Activated CD4-positive, alpha-beta T cell treated with anti-CD3 and anti-CD28 coated beads, Interleukin-2, amount 10 ng/mL, durations not matched to agents 7 days and 5 days (primary cell): ENCODE results near the gene NELL1. TPM values are rescaled to one million over a fixed set of nuclear protein-coding genes. Genes with fewer than 3 reads are reported as not detected.

Experiments used
- CTCF ChIA-PET: fragments of 350-600 bp; sonication (Branson Sonifier 250); formaldehyde crosslinking; loops from one replicate; lab custom pipeline; 2021; ENCODE audit warnings: antibody characterized with exemption; lab: Charles Lee
- POLR2A ChIA-PET: fragments of 350-600 bp; sonication (Branson Sonifier 250); formaldehyde crosslinking; loops from one replicate; lab custom pipeline; 2021; ENCODE audit warnings: antibody characterized with exemption; lab: Charles Lee
- DNase-seq: peaks from one replicate; pipeline ENCODE4 v3.0.0-alpha.2; 2020
- H3K27ac Mint-ChIP-seq: one replicate; pipeline ENCODE4 v1.8.0; 2021; ENCODE audit warnings: mild to moderate bottlenecking, moderate library complexity, mixed read lengths
- H3K27me3 Mint-ChIP-seq: one replicate; pipeline ENCODE4 v1.8.0; 2021; ENCODE audit warnings: mixed read lengths
- H3K36me3 Mint-ChIP-seq: one replicate; pipeline ENCODE4 v1.8.0; 2021; ENCODE audit warnings: low read depth, mixed read lengths
- H3K4me1 Mint-ChIP-seq: one replicate; pipeline ENCODE4 v1.8.0; 2021; ENCODE audit warnings: mixed read lengths
- H3K4me3 Mint-ChIP-seq: one replicate; pipeline ENCODE4 v1.8.0; 2021; ENCODE audit warnings: mild to moderate bottlenecking, moderate library complexity, mixed read lengths
- H3K9me3 Mint-ChIP-seq: one replicate; pipeline ENCODE4 v1.8.0; 2021; ENCODE audit warnings: mixed read lengths
- total RNA-seq, 2 experiments: library from RNA; stranded (reverse); gene quantifications; one replicate each; pipeline ENCODE4 v1.2.3, GENCODE V29; 2021

NELL1 gene
- total RNA-seq, 2 experiments from 2014 or later, result not detected

GRCh38 chr11:20912922-20913512, 243.6 kb downstream of the NELL1 start:
- Mint-ChIP-seq H3K27me3 (no peaks in the 10 kb centered on the region), H3K9me3 (peaks cover 2% of the 10 kb centered on the region), H3K36me3 (no peaks in the 10 kb centered on the region), H3K4me3 (no peak overlapping the region), H3K4me1 (no peaks in the 10 kb centered on the region), H3K27ac (no peak overlapping the region)
- no peak for DNase-seq
- ChIA-PET CTCF (no interaction called here), POLR2A (no interaction called here)

- ChIA-PET CTCF (no interaction called here), POLR2A (no interaction called here)
- Mint-ChIP-seq H3K36me3 (no peaks in the 10 kb centered on the region), H3K4me1 (no peaks in the 10 kb centered on the region), H3K27me3 (no peaks in the 10 kb centered on the region), H3K9me3 (no peaks in the 10 kb centered on the region), H3K27ac (no peak overlapping the region), H3K4me3 (no peak overlapping the region)
- no peak for DNase-seq
Measured at GRCh38 chr11:20917306-20917705, 247.9 kb downstream of the NELL1 start.

- CTCF ChIA-PET, result no interaction called here
- Mint-ChIP-seq H3K4me1 (no peaks in the 10 kb centered on the region), H3K4me3 (no peak overlapping the region), H3K36me3 (no peaks in the 10 kb centered on the region), H3K27ac (no peak overlapping the region), H3K27me3 (no peaks in the 10 kb centered on the region), H3K9me3 (no peaks in the 10 kb centered on the region)
- POLR2A ChIA-PET, result no interaction called here
- DNase-seq, result no peak
Measured at GRCh38 chr11:20926799-20927540, 257.6 kb downstream of the NELL1 start.

- Mint-ChIP-seq H3K9me3 (no peaks in the 10 kb centered on the region), H3K4me1 (no peaks in the 10 kb centered on the region), H3K27me3 (no peaks in the 10 kb centered on the region), H3K4me3 (no peak overlapping the region), H3K27ac (no peak overlapping the region), H3K36me3 (no peaks in the 10 kb centered on the region)
- no peak for DNase-seq
- POLR2A ChIA-PET, result no interaction called here
- CTCF ChIA-PET, result no interaction called here
Measured at GRCh38 chr11:20931029-20931428, 261.6 kb downstream of the NELL1 start.

DNA sequence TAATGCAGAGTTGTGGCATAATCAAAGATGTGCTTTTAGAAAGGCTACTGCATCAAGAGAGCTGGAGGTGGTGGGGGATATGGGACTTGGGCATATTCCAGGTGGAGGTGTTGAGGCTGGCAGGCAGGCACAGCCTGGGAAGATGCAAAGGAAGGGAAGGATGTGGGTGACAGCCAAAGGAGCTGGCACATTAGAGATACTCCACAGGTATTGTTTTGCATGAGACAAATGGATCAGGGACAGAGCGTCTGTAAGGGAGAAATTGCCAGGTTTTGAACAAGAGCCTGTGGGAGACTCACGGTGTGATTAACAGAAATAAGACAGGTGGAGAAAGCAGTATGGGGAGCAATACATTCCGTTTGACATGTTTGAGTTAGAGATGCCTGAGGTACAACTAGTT, 263.7 kb downstream of the NELL1 start:
- Mint-ChIP-seq H3K4me1 (no peaks in the 10 kb centered on the region), H3K27ac (no peak overlapping the region), H3K27me3 (no peaks in the 10 kb centered on the region), H3K4me3 (no peak overlapping the region), H3K9me3 (no peaks in the 10 kb centered on the region), H3K36me3 (no peaks in the 10 kb centered on the region)
- CTCF ChIA-PET, result no interaction called here
- POLR2A ChIA-PET, result no interaction called here
- DNase-seq, result no peak

DNA sequence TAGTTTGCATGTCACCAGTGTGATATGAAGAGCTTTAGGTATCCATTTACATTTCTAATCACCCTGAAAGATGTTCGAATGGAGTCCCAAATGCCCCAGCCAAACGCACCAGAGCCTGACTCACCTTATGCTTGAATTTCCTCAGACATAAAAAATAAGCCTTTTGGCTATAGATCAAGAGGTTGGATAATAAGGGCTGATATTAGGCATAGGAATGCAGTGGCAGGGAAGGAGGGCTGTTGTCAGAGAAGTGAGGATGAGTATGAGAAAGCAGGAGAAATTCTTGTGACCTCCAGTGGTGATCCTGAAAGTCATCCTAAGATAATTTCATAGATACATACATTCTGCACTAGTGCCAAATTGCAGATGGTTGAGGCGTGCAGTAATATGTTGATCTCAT, 264.6 kb downstream of the NELL1 start:
- Mint-ChIP-seq H3K9me3 (peaks cover 2% of the 10 kb centered on the region), H3K36me3 (no peaks in the 10 kb centered on the region), H3K27ac (no peak overlapping the region), H3K4me1 (no peaks in the 10 kb centered on the region), H3K4me3 (no peak overlapping the region), H3K27me3 (no peaks in the 10 kb centered on the region)
- ChIA-PET POLR2A (no interaction called here), CTCF (no interaction called here)
- no peak for DNase-seq

DNA sequence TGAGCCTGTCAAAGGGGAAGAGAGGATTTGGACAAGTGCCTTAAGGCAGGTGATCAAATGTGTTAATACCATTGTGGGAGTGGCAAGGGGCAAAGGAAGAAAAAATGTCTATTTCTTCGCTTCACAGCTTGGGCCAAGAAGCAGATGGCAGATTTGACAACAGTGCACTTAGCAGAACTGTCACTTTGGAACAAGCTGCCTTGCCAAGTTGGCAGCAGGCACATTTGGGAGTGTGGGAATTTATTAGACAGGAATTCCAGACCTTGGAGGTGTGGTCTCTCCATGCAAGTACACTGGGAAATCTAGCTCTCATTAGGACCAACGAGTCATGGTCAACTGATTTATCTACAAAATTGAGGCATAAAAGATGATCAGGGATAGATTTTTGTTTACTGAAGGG, 265.1 kb downstream of the NELL1 start:
- DNase-seq, result no peak
- Mint-ChIP-seq H3K4me1 (no peaks in the 10 kb centered on the region), H3K9me3 (peaks cover 2% of the 10 kb centered on the region), H3K36me3 (no peaks in the 10 kb centered on the region), H3K27ac (no peak overlapping the region), H3K4me3 (no peak overlapping the region), H3K27me3 (no peaks in the 10 kb centered on the region)
- ChIA-PET POLR2A (no interaction called here), CTCF (no interaction called here)

GRCh38 chr11:20937826-20938225, 268.4 kb downstream of the NELL1 start:
- no peak for DNase-seq
- H3K36me3 Mint-ChIP-seq, result no peaks in the 10 kb centered on the region
- ChIA-PET POLR2A (no interaction called here), CTCF (no interaction called here)
- H3K27me3 Mint-ChIP-seq, result no peaks in the 10 kb centered on the region
- no peak overlapping the region for H3K27ac Mint-ChIP-seq
- no peaks in the 10 kb centered on the region for H3K4me1 Mint-ChIP-seq
- peaks cover 2% of the 10 kb centered on the region for H3K9me3 Mint-ChIP-seq
- no peak overlapping the region for H3K4me3 Mint-ChIP-seq

DNA sequence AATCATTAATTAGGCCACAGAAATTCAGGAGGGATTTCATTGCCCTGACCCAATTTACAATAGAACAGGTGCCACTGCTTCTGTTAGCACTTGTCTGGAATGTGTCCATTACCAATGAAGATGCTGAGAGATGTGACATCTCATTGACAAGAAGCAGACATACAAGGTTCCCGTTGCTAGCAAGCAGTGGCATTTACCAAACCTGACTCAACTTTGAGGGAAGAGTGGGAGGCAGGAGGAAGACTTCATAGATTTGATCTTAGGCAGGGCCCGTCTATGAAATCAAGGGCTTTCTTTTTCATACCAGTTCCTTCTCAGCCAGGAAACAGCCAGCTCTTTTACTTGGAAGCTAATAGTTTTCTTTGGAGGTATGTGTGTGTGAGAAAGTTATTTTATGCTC, 280.2 kb downstream of the NELL1 start:
- no peaks in the 10 kb centered on the region for H3K4me1 Mint-ChIP-seq

DNA sequence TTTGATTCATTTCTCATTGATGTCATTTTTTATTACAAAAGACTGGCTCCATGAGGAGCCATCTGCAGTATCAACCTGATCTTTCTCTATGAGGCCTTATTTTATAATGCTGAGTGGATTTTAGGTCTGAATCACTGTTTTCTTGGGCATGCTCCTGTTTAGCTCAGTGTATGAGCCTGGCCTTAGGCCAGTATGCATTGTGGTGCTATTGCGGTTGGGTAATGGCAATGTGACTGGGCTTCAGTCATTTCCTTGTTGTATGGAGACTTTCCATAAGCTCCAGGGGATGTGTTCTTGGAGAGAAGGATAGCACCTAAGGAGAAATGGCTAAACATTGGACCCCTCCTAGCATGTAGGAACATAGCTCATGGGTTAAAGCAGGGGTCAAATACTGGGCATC, 293.2 kb downstream of the NELL1 start:
- H3K27ac Mint-ChIP-seq, result no peak overlapping the region
- CTCF ChIA-PET, result no interaction called here
- no peaks in the 10 kb centered on the region for H3K36me3 Mint-ChIP-seq

More for the DNA sequence above, 280.2 kb downstream of the NELL1 start:
- Mint-ChIP-seq H3K27ac (no peak overlapping the region), H3K4me3 (no peak overlapping the region), H3K36me3 (no peaks in the 10 kb centered on the region), H3K9me3 (no peaks in the 10 kb centered on the region), H3K27me3 (no peaks in the 10 kb centered on the region)
- DNase-seq, result no peak
- ChIA-PET POLR2A (no interaction called here), CTCF (no interaction called here)

GRCh38 chr11:20963596-20963995, 294.2 kb downstream of the NELL1 start:
- peaks cover 5% of the 10 kb centered on the region for H3K9me3 Mint-ChIP-seq
- CTCF ChIA-PET, result no interaction called here
- H3K4me3 Mint-ChIP-seq, result no peak overlapping the region
- no peaks in the 10 kb centered on the region for H3K36me3 Mint-ChIP-seq
- H3K27ac Mint-ChIP-seq, result no peak overlapping the region
- no peaks in the 10 kb centered on the region for H3K4me1 Mint-ChIP-seq
- POLR2A ChIA-PET, result no interaction called here
- no peaks in the 10 kb centered on the region for H3K27me3 Mint-ChIP-seq
- no peak for DNase-seq

More for the DNA sequence above, 293.2 kb downstream of the NELL1 start:
- Mint-ChIP-seq H3K4me3 (no peak overlapping the region), H3K4me1 (no peaks in the 10 kb centered on the region), H3K27me3 (no peaks in the 10 kb centered on the region), H3K9me3 (peaks cover 5% of the 10 kb centered on the region)
- no peak for DNase-seq
- POLR2A ChIA-PET, result no interaction called here

GRCh38 chr11:20964985-20965384, 295.6 kb downstream of the NELL1 start:
- no peak overlapping the region for H3K27ac Mint-ChIP-seq
- H3K36me3 Mint-ChIP-seq, result no peaks in the 10 kb centered on the region
- no peak overlapping the region for H3K4me3 Mint-ChIP-seq
- POLR2A ChIA-PET, result no interaction called here
- CTCF ChIA-PET, result interaction anchor here (1.7 kb wide), 1 partner anchor 18 kb away, joined by 3 read pairs; no protein-coding TSS in a partner anchor
- no peak for DNase-seq
- H3K4me1 Mint-ChIP-seq, result no peaks in the 10 kb centered on the region
- H3K9me3 Mint-ChIP-seq, result peaks cover 5% of the 10 kb centered on the region
- H3K27me3 Mint-ChIP-seq, result no peaks in the 10 kb centered on the region

- H3K4me3 Mint-ChIP-seq, result no peak overlapping the region
- no peaks in the 10 kb centered on the region for H3K4me1 Mint-ChIP-seq
- H3K27me3 Mint-ChIP-seq, result no peaks in the 10 kb centered on the region
- CTCF ChIA-PET, result no interaction called here
- H3K36me3 Mint-ChIP-seq, result no peaks in the 10 kb centered on the region
- DNase-seq, result no peak
- H3K9me3 Mint-ChIP-seq, result peaks cover 5% of the 10 kb centered on the region
- POLR2A ChIA-PET, result no interaction called here
- no peak overlapping the region for H3K27ac Mint-ChIP-seq
Measured at GRCh38 chr11:20966489-20966888, 297.1 kb downstream of the NELL1 start.
